Type B pancreatic cell (in vitro differentiated cells): ENCODE data around the gene A3GALT2. TPM values are rescaled to one million over a fixed set of nuclear protein-coding genes. Genes with fewer than 3 reads are reported as not detected.

Source experiments
- DNase-seq: peaks from one replicate; pipeline ENCODE4 v3.0.0; 2021; ENCODE audit warnings: mixed read lengths; ENCODE audit not compliant: unreplicated experiment; ENCODE audit errors: extremely low spot score
- H3K27ac Mint-ChIP-seq: 2 replicates; pipeline ENCODE4 v1.8.0; 2021; ENCODE audit warnings: mild to moderate bottlenecking, mixed read lengths
- H3K27me3 Mint-ChIP-seq: 2 replicates; pipeline ENCODE4 v1.8.0; 2021; ENCODE audit warnings: mixed read lengths
- H3K36me3 Mint-ChIP-seq: 2 replicates; pipeline ENCODE4 v1.8.0; 2021; ENCODE audit warnings: mixed read lengths
- H3K4me1 Mint-ChIP-seq: one replicate; pipeline ENCODE4 v1.8.0; 2021; ENCODE audit warnings: mixed read lengths; ENCODE audit not compliant: unreplicated experiment
- H3K4me3 Mint-ChIP-seq: 2 replicates; pipeline ENCODE4 v1.8.0; 2021; ENCODE audit warnings: mild to moderate bottlenecking, mixed read lengths
- H3K9me3 Mint-ChIP-seq: 2 replicates; pipeline ENCODE4 v1.8.0; 2021; ENCODE audit warnings: mixed read lengths
- total RNA-seq: library from RNA; stranded (reverse); gene quantifications from 2 replicates; pipeline ENCODE4 v1.2.1, GENCODE V29; 2021; ENCODE audit warnings: low replicate concordance
- TF ChIP-seq, protein P1 (sequence below): fragments of 200-600 bp; sonication (generic); conservative IDR thresholded peaks from 2 replicates; pipeline ENCODE4 v1.5.0; 2021; ENCODE audit warnings: antibody characterized with exemption, mild to moderate bottlenecking

A3GALT2 gene
- total RNA-seq, 1 donor from 2014 or later: 0.29 TPM

DNA sequence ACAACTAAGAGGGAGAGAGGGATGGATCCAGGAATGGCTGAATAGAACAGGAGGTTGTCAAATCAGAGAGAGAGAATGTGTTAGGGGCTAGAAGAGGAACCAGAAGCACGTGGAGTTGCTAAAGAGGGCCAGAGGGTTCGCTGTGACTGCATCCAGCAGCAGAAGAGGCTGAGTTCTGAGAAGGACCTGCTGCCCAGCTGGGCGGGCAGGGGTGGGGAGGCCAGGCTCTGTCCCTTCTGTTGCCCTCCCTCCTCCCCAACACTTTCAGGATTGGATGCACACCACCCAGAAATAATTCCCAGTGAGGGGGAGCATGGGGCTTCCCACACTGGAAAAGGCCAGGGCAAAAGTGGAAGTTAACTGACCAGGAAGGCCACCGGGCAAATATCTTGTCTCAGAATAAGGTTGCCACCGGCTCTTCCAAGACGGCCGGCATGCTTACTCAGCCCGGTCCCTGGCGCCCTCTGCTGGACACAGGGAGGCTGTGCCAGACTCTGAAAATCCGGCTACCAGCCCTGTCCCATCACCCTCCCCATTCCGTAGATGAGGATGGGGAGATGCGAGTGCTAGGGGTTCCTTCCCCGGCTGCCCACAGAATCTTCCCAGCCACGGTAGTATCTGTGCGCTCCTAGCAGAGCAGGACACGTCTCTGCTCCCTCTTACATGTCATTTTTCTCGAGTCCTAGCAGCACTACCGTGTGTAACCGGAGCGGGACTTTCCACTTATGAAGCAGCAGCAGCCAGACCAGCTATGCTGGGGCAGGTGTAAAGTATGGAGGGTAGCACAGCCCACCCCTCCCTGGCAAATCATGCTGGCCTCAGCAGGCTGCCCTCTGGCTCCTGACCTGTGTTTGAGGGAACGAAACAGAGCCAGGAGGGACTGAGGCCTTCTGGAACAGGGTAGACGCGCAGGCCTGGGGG is 46.8 kb upstream of the A3GALT2 start:
- Mint-ChIP-seq H3K4me3 (no peak overlapping the region), H3K4me1 (peaks cover 52% of the 10 kb centered on the region), H3K27me3 (no peaks in the 10 kb centered on the region), H3K27ac (no peak overlapping the region), H3K9me3 (no peaks in the 10 kb centered on the region), H3K36me3 (peaks cover 5% of the 10 kb centered on the region)
- TF ChIP-seq, protein P1, sequence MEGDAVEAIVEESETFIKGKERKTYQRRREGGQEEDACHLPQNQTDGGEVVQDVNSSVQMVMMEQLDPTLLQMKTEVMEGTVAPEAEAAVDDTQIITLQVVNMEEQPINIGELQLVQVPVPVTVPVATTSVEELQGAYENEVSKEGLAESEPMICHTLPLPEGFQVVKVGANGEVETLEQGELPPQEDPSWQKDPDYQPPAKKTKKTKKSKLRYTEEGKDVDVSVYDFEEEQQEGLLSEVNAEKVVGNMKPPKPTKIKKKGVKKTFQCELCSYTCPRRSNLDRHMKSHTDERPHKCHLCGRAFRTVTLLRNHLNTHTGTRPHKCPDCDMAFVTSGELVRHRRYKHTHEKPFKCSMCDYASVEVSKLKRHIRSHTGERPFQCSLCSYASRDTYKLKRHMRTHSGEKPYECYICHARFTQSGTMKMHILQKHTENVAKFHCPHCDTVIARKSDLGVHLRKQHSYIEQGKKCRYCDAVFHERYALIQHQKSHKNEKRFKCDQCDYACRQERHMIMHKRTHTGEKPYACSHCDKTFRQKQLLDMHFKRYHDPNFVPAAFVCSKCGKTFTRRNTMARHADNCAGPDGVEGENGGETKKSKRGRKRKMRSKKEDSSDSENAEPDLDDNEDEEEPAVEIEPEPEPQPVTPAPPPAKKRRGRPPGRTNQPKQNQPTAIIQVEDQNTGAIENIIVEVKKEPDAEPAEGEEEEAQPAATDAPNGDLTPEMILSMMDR: peak; percentile 99
- peak; percentile 89 for DNase-seq

DNA sequence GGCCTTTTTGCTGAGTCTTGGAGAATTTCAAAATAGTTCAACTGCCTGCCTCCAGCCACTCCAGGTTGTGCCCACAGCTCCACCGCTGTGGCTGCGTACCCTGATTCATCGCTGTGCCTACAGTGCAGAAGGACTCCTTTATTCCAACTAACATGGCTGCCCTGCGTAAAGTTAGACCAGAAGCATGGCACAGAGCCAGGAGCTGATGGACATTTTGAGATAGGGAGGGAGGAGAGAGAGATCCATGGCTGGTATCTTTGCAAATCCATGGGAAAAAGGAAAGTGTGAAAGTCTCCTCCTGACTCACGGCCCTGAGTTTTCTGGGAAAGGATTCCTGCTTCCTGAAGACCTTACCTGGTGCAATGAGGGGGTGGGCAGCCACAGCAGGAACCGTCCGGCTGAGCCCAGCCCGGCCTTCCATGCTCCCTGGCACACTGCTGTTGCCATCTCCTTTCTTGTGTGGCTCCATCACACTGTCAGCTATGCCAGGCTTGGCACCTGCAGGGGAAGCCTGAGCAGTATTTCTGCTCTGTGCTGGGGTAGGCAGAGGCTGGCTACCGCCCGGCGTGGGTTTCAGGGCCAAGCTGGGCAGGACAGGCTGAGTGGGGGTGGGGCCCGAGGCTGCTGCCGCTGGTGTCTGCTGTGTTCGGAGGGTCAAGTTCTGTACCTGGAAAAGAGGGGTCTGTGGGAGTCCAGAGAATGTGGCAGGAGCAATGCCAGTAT is 46.0 kb upstream of the A3GALT2 start:
- no peak for DNase-seq
- H3K36me3 Mint-ChIP-seq: peaks cover 5% of the 10 kb centered on the region
- no peaks in the 10 kb centered on the region for H3K9me3 Mint-ChIP-seq
- peak overlapping the region; percentile 44 for H3K27ac Mint-ChIP-seq
- TF ChIP-seq, protein P1: no peak
- no peaks in the 10 kb centered on the region for H3K27me3 Mint-ChIP-seq
- peaks cover 61% of the 10 kb centered on the region for H3K4me1 Mint-ChIP-seq
- no peak overlapping the region for H3K4me3 Mint-ChIP-seq

DNA sequence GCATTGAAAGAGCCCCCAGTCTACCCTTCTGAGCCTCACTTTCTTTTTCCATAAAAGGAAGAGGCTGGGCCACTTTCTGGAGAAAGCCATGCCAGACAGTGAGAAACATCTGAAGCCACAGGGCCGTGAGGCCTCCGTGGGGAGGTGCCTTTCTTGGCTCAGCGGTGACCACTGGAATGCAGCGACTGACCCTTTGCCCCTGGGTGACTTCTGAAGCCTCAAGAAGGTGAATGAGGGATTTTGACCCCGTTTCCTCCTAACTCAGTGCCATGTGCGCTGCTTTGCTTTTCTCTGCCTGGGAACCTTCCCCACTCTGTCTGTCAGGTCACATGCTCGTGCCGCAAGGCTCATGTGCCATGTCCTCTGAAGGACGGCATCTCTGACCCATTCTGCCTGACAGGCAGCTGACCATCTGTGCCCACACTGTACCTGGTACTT is 44.7 kb upstream of the A3GALT2 start:
- Mint-ChIP-seq H3K27ac (peak overlapping the region; percentile 47), H3K27me3 (no peaks in the 10 kb centered on the region), H3K36me3 (no peaks in the 10 kb centered on the region), H3K9me3 (no peaks in the 10 kb centered on the region), H3K4me1 (peaks cover 74% of the 10 kb centered on the region), H3K4me3 (no peak overlapping the region)
- DNase-seq: no peak
- TF ChIP-seq, protein P1: no peak

DNA sequence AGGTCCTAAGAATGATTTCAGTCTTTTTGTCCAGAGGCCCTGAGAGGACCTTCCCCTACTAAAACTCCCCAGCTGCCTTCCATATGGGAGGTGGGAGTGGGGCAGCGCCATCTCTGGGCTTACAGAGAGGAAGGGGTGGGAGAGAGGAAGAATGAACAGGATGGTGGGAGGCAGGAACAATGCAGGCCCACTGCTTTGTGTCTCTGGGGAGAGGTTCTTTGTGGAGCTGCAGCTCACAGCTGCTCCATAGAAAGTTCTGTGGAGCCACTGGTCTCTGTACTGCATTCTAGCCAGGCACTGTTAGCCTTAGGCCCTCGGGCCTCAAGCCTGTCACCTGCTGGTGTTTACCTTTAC is 43.6 kb upstream of the A3GALT2 start:
- no peak for DNase-seq
- TF ChIP-seq, protein P1: no peak
- H3K27me3 Mint-ChIP-seq: no peaks in the 10 kb centered on the region
- H3K4me1 Mint-ChIP-seq: peaks cover 79% of the 10 kb centered on the region
- H3K4me3 Mint-ChIP-seq: peak overlapping the region; percentile 72
- peak overlapping the region; percentile 90 for H3K27ac Mint-ChIP-seq
- peaks cover 4% of the 10 kb centered on the region for H3K36me3 Mint-ChIP-seq
- H3K9me3 Mint-ChIP-seq: no peaks in the 10 kb centered on the region

DNA sequence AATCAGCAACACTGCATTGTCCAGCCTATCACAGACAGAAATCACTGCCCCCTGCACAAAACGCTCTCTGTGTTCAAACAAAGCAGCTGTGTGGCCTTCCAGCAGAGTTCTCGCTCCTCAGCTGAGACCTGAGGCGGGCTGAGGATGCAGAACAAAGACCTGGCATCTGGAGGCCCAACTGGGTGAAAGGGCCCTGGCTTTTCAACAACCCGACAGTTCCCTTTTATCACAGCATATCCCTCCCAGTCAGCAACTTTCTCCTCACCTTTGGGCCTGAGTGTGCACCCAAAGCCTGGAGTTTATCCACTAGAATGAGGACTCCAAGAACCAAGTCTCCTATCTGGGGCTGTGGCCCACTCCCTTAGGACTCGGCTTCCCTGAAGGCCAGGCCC is 42.6 kb upstream of the A3GALT2 start:
- peaks cover 4% of the 10 kb centered on the region for H3K36me3 Mint-ChIP-seq
- peak overlapping the region; percentile 72 for H3K4me3 Mint-ChIP-seq
- peaks cover 82% of the 10 kb centered on the region for H3K4me1 Mint-ChIP-seq
- H3K27ac Mint-ChIP-seq: peak overlapping the region; percentile 90
- H3K9me3 Mint-ChIP-seq: no peaks in the 10 kb centered on the region
- TF ChIP-seq, protein P1: no peak
- no peak for DNase-seq
- H3K27me3 Mint-ChIP-seq: no peaks in the 10 kb centered on the region
